ENCODE results near the gene GCNT4.
A peak's percentile ranks its signal among the peaks of the same experiment; 100 is the strongest.
"Not testable (repeated sequence)": the region's sequence is repeated elsewhere in the genome, so short reads cannot be mapped to it uniquely, and the experiment has no call there.

GCNT4 gene, protein sequence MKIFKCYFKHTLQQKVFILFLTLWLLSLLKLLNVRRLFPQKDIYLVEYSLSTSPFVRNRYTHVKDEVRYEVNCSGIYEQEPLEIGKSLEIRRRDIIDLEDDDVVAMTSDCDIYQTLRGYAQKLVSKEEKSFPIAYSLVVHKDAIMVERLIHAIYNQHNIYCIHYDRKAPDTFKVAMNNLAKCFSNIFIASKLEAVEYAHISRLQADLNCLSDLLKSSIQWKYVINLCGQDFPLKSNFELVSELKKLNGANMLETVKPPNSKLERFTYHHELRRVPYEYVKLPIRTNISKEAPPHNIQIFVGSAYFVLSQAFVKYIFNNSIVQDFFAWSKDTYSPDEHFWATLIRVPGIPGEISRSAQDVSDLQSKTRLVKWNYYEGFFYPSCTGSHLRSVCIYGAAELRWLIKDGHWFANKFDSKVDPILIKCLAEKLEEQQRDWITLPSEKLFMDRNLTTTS

DNA sequence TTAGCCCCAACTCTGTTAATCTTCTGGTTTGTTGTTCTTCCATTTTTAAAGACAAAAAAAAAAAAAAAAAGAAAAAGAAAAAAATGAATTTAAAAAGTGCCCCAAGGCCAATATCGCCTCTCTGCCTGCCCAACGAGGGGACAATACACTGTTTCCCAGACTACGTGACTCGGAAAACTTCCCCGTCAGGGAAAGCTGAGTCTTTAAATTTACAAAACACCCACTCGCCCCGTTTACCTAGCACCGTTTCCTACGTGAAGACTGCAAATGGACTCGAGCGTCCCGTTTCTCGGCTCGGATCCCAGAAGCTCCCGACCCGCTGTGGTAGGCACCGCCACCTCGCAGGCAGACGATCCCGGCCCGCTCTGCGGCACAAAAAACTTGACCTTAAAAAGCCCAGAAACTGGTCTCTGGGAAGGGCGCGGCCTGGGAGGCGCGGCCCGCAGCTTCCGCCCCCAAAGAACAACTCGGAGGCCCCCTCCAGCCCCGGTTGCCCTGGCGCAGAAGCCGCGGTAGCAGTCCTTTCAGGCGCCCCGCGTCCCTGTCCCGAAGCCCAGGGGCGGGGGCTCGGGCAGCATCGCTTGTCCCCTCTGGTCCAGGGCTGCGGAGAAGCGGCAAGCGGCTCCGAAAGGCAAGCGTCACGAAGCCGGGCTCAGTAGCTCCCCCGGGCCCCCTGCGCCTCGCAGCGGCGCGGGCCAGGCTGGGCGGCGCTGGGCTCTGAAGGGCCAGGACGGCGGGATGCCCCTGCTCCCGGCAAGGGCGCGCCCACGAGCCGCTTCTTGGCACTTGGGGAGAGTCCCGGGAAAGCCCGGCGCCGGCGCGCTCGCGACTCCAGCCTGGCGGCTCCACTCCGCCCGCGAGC lies at the start of gene GCNT4:
TSS of gene GCNT4 (minus strand) at position 367 of the 862 bp plus-strand sequence. CDS start 22,521 bp downstream, outside the sequence.
- TF ChIP-seq JUND (IDR thresholded peaks at IDR 0.05; ENCODE audit: low read depth), result no peak
- in situ Hi-C loops (cut with HindIII; ENCODE audit: low pct_unique_long_range_greater_than_20kb, low sequenced_read_pairs), result no loop called here
- DNase-seq (ENCODE audit: low read depth in 1 of 2, low spot score in 1 of 2), result peak; percentile 23 to 36

DNA sequence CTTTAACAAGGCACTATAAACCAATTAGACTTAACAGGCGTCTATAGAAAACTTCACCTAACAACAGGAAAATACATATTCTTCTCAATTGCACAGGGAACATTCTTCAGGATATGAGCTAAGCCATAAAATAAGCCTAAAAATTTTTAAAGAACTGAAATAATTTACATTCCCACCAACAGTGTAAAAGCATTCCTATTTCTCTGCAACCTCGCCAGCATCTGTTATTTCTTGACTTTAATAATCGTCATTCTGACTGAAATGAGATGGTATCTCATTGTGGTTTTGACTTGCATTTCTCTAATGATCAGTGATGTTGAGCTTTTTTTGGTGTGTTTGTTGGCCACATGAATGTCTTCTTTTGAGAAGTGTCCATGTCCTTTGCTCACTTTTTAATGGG lies 43.6 kb upstream of the GCNT4 start:
- DNase-seq (ENCODE audit: low read depth in 1 of 2, low spot score in 1 of 2); in situ Hi-C loops (cut with HindIII; ENCODE audit: low pct_unique_long_range_greater_than_20kb, low sequenced_read_pairs): not testable (repeated sequence)

DNA sequence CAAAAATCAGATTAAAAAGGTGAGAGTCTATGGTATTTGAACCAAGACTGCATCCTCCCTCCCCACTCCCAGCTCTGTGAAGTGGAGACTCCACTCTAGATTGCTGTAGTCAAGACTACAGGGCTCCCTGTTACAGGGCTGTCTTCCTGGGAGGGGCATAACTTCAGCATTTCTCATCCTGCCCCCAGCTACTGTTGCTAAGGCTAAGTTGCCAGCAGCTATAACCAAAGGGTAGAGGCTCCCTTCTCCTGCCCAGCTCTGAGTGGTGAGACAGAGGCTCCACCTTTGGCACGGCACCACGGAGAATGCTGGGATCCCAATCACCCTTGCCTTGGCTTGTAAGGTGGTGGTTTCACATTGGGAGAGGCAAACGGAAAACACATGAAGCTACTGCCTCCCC lies 39.2 kb upstream of the GCNT4 start:
- TF ChIP-seq JUND (IDR thresholded peaks at IDR 0.05; ENCODE audit: low read depth), result no peak
- no peak for DNase-seq (ENCODE audit: low read depth in 1 of 2, low spot score in 1 of 2)
- in situ Hi-C loops (cut with HindIII; ENCODE audit: low pct_unique_long_range_greater_than_20kb, low sequenced_read_pairs), result no loop called here

DNA sequence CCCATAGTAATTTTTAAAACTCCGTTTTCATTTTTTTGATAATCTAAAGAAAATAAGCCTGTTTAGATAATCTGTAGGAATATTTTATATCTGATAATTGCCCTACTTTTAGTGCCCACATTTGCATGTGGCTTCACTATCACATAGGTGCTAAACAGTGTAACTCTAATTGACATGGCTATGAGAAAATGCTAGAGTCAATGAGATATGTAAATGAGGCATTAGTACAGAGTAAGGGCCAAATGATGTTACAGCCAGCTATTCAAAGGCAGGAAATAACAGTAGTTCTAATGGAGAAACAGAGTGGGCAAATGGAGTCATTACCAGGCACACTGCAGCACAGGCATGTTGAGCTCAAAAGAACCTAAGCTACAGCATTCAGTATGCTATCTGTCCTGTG lies 37.3 kb upstream of the GCNT4 start:
- in situ Hi-C loops (cut with HindIII; ENCODE audit: low pct_unique_long_range_greater_than_20kb, low sequenced_read_pairs), result no loop called here
- DNase-seq (ENCODE audit: low read depth in 1 of 2, low spot score in 1 of 2), result no peak
- TF ChIP-seq JUND (IDR thresholded peaks at IDR 0.05; ENCODE audit: low read depth), result no peak

DNA sequence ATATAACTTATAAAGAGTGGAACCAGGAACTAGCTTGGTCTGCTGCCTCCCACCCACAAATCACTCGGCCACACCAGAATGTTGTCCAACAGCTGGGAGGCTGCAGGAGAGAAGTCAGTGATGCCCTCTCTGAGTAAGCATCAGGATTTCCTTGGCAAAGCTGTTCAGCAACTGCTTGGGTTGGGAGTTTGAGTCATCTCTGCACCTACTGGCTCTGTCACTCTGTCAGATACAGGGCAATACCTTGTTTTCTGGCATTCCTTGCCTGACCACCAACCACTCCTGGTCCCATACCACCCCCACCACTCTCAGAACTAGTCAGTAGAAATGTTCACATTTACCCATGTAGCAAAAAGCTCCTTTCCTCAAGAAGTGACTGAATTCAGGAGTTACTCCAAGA lies 36.8 kb upstream of the GCNT4 start:
- in situ Hi-C loops (cut with HindIII; ENCODE audit: low pct_unique_long_range_greater_than_20kb, low sequenced_read_pairs), result no loop called here
- DNase-seq (ENCODE audit: low read depth in 1 of 2, low spot score in 1 of 2), result no peak
- no peak for TF ChIP-seq JUND (IDR thresholded peaks at IDR 0.05; ENCODE audit: low read depth)

DNA sequence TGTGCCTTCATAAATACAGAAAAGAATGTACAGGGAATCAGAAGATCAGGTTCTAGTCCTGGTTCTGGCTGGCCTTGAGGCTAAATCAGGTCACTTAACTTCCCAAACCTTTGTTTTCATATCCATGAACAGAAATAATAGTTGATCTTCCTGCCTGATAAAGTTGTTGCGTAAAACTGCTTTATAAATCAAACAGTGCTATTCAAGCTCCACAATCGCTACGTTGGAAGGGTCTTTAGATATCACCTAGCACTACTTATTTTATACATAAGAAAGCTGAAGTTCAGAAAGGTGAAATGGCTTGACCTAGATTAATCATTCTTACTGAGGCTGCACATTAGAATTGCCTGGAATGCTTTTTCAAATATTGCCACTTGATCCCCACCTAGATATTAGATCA lies 36.3 kb upstream of the GCNT4 start:
- no peak for DNase-seq (ENCODE audit: low read depth in 1 of 2, low spot score in 1 of 2)
- TF ChIP-seq JUND (IDR thresholded peaks at IDR 0.05; ENCODE audit: low read depth), result no peak

DNA sequence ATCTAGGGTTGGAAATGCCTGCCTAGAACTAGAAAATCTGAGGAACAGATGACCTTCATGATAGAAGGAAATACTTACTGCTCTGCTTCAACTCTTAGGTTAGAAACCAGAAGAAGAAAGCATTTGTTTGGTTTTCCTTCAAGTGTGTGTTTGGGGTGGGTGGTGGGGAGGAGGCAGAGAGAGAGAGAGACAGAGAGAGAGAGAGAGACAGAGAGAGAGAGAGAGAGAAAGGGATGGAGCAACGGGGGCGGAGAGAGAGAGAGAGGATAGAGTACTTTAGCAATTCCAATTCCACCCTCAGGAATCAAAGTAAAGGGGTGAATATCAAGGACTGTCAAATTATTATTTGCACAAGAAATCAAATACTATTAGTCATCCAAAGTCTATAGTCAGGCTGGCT lies 29.2 kb upstream of the GCNT4 start:
- no peak for DNase-seq (ENCODE audit: low read depth in 1 of 2, low spot score in 1 of 2)
- no peak for TF ChIP-seq JUND (IDR thresholded peaks at IDR 0.05; ENCODE audit: low read depth)
- in situ Hi-C loops (cut with HindIII; ENCODE audit: low pct_unique_long_range_greater_than_20kb, low sequenced_read_pairs), result no loop called here

More for the DNA sequence above, 36.3 kb upstream of the GCNT4 start:
- in situ Hi-C loops (cut with HindIII; ENCODE audit: low pct_unique_long_range_greater_than_20kb, low sequenced_read_pairs), result no loop called here

DNA sequence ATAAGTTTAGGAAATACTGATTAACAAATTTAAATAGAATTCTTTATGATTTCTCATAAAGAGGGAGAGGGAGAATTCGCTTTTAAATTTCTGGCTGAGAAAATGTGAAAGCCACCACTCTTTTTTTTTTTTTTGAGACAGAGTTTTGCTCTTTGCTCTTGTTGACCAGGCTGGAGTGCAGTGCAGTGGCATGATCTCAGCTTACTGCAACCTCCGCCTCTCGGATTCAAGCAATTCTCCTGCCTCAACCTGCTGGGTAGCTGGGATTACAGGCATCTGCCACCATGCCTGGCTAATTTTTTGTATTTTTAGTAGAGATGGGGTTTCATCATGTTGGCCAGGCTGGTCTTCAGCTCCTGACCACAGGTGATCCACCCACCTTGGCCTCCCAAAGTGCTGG lies 27.0 kb upstream of the GCNT4 start:
- in situ Hi-C loops (cut with HindIII; ENCODE audit: low pct_unique_long_range_greater_than_20kb, low sequenced_read_pairs), result not testable (repeated sequence)

DNA sequence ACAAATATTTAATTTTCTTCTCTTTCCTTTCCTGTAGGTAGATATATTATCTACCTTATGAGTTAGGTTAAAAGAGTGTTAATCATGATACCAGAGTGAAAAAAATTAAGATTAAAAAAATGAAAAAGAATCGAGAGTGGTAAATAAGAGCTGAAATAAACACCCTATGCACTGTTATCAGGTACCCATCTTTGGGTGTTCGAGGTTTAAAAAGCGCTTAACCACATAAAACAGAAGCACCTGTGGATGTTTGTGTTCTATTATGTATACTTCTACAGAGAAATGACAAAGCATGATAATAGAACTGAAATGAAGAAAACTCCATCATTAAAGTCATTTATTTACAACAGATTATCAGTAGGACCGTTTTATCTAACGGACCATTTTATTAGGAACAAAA lies 25.7 kb upstream of the GCNT4 start:
- DNase-seq (ENCODE audit: low read depth in 1 of 2, low spot score in 1 of 2), result no peak
- in situ Hi-C loops (cut with HindIII; ENCODE audit: low pct_unique_long_range_greater_than_20kb, low sequenced_read_pairs), result no loop called here
- TF ChIP-seq JUND (IDR thresholded peaks at IDR 0.05; ENCODE audit: low read depth), result no peak

More for the DNA sequence above, 27.0 kb upstream of the GCNT4 start:
- not testable (repeated sequence) for DNase-seq (ENCODE audit: low read depth in 1 of 2, low spot score in 1 of 2)

DNA sequence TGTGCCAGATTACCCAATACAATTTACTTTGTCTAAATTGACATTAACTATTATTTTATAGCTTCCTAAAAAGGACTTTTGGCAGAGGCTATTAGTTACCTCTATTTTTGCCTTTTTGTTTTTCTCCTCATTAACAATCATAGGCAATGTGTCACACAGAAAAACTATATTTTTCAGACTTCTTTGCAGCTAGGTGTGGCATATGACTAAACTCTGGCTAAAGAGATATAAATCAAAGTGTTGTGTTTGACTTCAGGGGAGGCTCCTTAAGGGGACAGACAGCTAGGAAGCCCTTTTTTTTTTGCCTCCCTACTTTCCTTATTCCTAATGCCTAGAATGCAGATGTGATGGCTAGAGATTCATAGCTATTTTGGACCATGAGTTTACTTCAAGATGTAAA lies 19.7 kb upstream of the GCNT4 start:
- DNase-seq (ENCODE audit: low read depth in 1 of 2, low spot score in 1 of 2), result no peak
- in situ Hi-C loops (cut with HindIII; ENCODE audit: low pct_unique_long_range_greater_than_20kb, low sequenced_read_pairs), result no loop called here
- no peak for TF ChIP-seq JUND (IDR thresholded peaks at IDR 0.05; ENCODE audit: low read depth)

DNA sequence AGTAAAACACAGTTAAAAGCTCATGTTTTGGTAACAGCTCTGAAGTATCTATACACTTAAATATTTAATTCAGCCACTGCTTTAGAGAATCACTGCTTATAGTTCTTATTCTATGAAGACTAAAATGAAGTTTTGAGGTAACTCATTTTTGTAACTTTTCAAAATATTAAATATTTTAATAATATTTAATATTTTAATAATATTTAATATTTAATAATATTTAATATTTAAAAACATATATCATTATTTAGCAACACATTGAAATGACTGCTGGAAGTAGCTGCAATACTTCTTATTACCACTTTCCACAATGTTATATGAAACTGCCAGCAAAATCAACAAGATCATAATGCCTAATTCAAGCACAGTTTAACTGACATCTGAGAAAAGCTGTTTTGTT lies 18.7 kb upstream of the GCNT4 start:
- DNase-seq (ENCODE audit: low read depth in 1 of 2, low spot score in 1 of 2), result no peak
- no peak for TF ChIP-seq JUND (IDR thresholded peaks at IDR 0.05; ENCODE audit: low read depth)
- in situ Hi-C loops (cut with HindIII; ENCODE audit: low pct_unique_long_range_greater_than_20kb, low sequenced_read_pairs), result no loop called here

DNA sequence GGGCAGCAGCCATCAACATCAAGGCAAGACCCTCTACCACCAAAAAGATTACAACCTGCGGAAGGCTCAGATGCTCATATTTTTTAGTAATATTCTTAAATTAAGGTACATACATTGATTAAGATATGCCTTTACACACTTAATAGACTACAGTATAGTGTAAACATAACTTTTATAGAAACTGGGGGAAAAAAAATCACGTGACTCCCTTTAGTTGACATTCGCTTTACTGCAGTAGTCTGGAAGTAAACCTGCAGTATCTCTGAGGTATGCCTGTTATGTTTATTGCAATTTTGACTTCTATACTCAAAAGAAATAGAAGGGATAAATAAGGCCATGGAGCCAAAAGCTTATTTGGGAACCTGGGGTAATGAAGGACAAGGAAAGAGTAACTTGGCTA lies 15.1 kb upstream of the GCNT4 start:
- no peak for TF ChIP-seq JUND (IDR thresholded peaks at IDR 0.05; ENCODE audit: low read depth)
- in situ Hi-C loops (cut with HindIII; ENCODE audit: low pct_unique_long_range_greater_than_20kb, low sequenced_read_pairs), result no loop called here
- no peak for DNase-seq (ENCODE audit: low read depth in 1 of 2, low spot score in 1 of 2)

DNA sequence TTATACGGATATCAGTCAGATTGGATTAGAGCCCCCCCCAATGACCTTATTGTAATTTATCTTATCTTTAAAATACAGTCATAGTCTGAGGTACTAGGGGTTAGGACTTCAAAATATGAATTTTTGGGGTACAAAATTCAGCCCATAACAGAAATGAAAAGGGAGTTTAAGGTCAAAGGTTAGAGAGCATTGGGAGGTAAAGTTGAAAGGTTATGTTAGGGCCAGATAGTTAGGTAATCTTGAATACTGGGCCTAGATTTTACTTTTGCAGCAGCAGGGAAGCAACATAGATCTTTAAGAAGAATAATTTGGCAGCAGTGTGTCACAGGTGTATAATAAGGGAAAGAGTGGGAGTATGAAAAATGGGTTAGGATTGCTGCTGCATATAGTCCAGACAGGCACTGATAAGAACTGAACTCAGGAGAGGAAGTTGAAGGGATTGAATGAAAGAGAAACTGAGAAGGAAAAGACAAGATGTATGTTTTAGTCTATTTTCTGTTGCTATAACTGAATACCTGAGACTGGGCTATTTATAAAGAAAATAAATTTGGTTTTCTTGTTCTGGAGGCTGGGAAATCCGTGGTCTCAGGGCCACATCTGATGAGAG lies 10.7 kb upstream of the GCNT4 start:
- in situ Hi-C loops (cut with HindIII; ENCODE audit: low pct_unique_long_range_greater_than_20kb, low sequenced_read_pairs), result no loop called here
- no peak for DNase-seq (ENCODE audit: low read depth in 1 of 2, low spot score in 1 of 2)
- TF ChIP-seq JUND (IDR thresholded peaks at IDR 0.05; ENCODE audit: low read depth), result no peak

All from T47D (cell line).